Epithelial cell of esophagus (primary cell): ENCODE results near the gene RASL11B.

Source experiments
- DNase-seq: peaks from one replicate; pipeline ENCODE4 v3.0.0; 2010; ENCODE audit warnings: low read depth
- H3K4me3 ChIP-seq: 2 replicates; pipeline ENCODE4 v1.5.1; 2011; ENCODE audit warnings: mild to moderate bottlenecking, low read length, control low read depth
- CTCF ChIP-seq: IDR thresholded peaks from 2 replicates; pipeline ENCODE4 v1.5.1; 2011; ENCODE audit warnings: low read depth, mild to moderate bottlenecking, low read length, control low read depth, inconsistent platforms; ENCODE audit not compliant: insufficient read depth; ENCODE audit errors: missing control alignments

RASL11B gene

GRCh38 chr4:52837716-52838558 is 24.2 kb upstream of the RASL11B start:
- H3K4me3 ChIP-seq = peak overlapping the region; percentile 22
- peak; percentile 98 for DNase-seq
- TF ChIP-seq CTCF = no peak

GRCh38 chr4:52838729-52839586 is 23.2 kb upstream of the RASL11B start:
- H3K4me3 ChIP-seq = no peak overlapping the region
- DNase-seq = no peak
- no peak for TF ChIP-seq CTCF

- DNase-seq = no peak
- TF ChIP-seq CTCF = no peak
- no peak overlapping the region for H3K4me3 ChIP-seq
Measured at GRCh38 chr4:52840531-52841370, 21.4 kb upstream of the RASL11B start.

GRCh38 chr4:52841682-52842456 is 20.2 kb upstream of the RASL11B start:
- TF ChIP-seq CTCF = no peak
- no peak overlapping the region for H3K4me3 ChIP-seq
- no peak for DNase-seq

- no peak for DNase-seq
- TF ChIP-seq CTCF = no peak
- H3K4me3 ChIP-seq = no peak overlapping the region
Measured at GRCh38 chr4:52842792-52843191, 19.3 kb upstream of the RASL11B start.

- DNase-seq = no peak
- no peak for TF ChIP-seq CTCF
- no peak overlapping the region for H3K4me3 ChIP-seq
Measured at GRCh38 chr4:52843351-52843750, 18.8 kb upstream of the RASL11B start.
